KBM-7 (cell line): Measurements from ENCODE around the gene LBP.
"Not testable (repeated sequence)": the region's sequence is repeated elsewhere in the genome, so short reads cannot be mapped to it uniquely, and the experiment has no call there.

Experiments
- DNase-seq: peaks from one replicate; pipeline ENCODE4 v3.0.0-alpha.2; 2015
- in situ Hi-C: fragments of 300-500 bp; cut with MboI; formaldehyde crosslinking; loops from 2 replicates; pipeline ENCODE4 v1.14.3; 2020; ENCODE audit warnings: low sequenced_read_pairs, low pct_unique_long_range_greater_than_20kb, mixed read lengths

Gene LBP

GRCh38 chr20:38316341-38316740 is 29.9 kb upstream of the LBP start:
- DNase-seq, result no peak
- in situ Hi-C loops, result no loop called here

DNA sequence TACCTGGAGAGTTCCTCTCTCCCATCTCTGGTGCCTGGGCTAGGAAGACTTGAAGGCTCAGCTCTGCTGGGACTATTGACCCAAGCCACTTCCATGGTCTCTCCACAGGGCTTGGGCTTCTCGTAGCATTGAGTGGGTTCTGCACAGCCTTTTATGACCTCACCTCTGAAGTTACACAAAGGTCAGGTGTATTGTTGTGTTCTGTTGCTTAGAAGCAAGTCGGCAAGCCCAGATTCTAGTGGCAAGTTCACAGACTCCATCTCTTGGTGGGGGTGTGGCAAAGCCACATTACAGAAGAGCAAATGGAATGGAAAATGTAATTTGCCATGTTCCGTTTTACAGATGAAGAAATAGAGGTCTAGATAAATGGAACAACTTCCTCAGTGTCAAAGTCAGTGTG is 28.9 kb upstream of the LBP start:
- no peak for DNase-seq
- in situ Hi-C loops, result no loop called here

- in situ Hi-C loops, result no loop called here
- no peak for DNase-seq
Observed at GRCh38 chr20:38320221-38320620, 26.1 kb upstream of the LBP start.

- peak; percentile 55 for DNase-seq
- in situ Hi-C loops, result no loop called here
Observed at GRCh38 chr20:38321959-38322598, 24.2 kb upstream of the LBP start.

DNA sequence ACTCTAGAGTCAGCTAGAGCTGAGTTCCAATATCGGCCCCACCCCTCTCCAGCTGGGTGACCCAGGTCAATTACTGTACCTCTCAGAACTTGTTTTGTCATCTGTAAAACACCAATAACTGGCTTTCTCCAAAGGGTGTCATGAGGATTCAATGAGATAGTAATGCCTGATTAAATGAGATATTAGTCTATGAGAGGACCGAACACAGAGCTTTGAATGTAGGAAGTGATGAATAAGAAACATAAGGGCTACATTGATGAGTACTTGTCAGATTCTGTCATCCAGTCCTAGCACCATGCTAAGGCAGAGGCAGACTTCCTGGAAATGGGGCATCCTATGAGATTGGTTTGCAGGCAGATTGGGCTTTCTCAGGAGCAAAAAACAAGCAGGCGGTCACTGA is 22.1 kb upstream of the LBP start:
- DNase-seq, result no peak
- in situ Hi-C loops, result no loop called here

GRCh38 chr20:38325167-38325566 is 21.1 kb upstream of the LBP start:
- in situ Hi-C loops, result no loop called here
- DNase-seq, result no peak

DNA sequence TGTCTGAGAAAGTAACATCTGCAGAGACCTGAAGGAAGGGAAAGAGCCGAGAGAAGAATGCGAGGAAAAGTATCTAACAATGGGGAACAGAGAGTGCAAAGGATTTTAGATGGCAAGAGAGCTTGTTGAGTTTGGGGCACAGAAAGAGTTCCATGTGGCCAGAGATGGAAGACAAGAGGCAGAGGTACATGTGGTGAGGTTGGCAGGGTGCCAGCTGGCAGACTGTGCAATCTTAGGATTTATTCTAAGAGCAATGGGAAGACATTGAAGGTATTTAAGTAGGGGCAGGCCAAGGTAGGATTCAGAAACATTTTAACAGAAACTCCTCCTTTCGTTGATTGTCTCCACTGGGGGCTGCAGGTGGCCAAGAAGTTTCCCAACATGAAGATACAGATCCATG is 20.4 kb upstream of the LBP start:
- DNase-seq, result no peak
- in situ Hi-C loops, result no loop called here

- in situ Hi-C loops, result no loop called here
- DNase-seq, result no peak
Observed at GRCh38 chr20:38326309-38326708, 20.0 kb upstream of the LBP start.

- no peak for DNase-seq
- in situ Hi-C loops, result no loop called here
Observed at GRCh38 chr20:38330638-38331037, 15.6 kb upstream of the LBP start.

- no peak for DNase-seq
- in situ Hi-C loops, result no loop called here
Observed at GRCh38 chr20:38331245-38331644, 15.0 kb upstream of the LBP start.

- in situ Hi-C loops, result no loop called here
Observed at GRCh38 chr20:38331814-38332213, 14.5 kb upstream of the LBP start.

GRCh38 chr20:38334016-38334415 is 12.3 kb upstream of the LBP start:
- in situ Hi-C loops, result no loop called here
- DNase-seq, result no peak

More at GRCh38 chr20:38331814-38332213, 14.5 kb upstream of the LBP start:
- no peak for DNase-seq

DNA sequence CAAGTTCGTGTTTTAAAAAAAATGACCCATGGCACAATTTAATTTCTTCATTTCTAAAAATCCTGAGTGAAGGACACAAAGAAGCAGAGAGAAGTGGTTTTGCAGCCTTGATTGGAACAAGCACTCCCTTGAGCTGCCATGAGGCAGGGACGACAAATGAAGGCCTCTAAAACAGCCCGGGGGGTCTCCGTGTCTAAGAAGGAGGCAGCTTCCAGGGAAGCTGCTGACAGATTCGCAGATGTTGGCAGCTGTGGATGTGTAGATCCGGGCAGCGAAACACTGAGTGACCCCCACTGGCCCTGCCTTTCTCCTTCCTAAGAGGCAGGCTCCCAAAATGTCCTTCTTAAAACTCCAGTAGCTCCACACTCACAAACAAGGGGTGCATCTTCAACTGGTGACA is 9.6 kb upstream of the LBP start:
- DNase-seq, result no peak
- in situ Hi-C loops, result no loop called here

DNA sequence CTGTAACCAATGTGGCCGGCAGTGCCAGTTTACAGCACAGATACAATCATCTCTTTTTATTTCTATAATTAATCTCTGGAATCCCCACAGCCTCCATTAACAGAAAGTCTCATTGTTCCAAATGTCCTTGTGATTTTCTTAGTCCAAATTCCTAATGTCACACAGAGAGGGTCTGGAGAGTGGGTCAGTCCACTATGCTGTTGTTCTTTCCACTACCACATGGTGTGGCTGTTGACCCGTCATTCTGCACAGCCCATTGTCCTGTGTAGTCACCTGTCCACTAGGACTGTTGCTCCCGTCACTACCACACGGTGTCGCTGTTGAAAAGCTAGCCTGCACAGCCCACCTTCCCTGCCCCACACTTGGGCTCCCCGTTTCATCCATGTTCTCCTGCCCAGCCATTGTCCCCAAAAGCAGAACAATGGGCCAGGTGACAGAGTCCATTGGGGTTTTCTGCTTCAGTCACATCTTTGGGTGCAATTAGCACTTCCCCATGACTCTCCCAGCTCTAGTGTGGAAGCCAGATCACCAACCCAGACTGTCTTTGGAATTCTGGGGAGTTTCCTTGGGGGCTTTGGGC is 8.6 kb upstream of the LBP start:
- in situ Hi-C loops, result no loop called here
- DNase-seq, result peak; percentile 60

DNA sequence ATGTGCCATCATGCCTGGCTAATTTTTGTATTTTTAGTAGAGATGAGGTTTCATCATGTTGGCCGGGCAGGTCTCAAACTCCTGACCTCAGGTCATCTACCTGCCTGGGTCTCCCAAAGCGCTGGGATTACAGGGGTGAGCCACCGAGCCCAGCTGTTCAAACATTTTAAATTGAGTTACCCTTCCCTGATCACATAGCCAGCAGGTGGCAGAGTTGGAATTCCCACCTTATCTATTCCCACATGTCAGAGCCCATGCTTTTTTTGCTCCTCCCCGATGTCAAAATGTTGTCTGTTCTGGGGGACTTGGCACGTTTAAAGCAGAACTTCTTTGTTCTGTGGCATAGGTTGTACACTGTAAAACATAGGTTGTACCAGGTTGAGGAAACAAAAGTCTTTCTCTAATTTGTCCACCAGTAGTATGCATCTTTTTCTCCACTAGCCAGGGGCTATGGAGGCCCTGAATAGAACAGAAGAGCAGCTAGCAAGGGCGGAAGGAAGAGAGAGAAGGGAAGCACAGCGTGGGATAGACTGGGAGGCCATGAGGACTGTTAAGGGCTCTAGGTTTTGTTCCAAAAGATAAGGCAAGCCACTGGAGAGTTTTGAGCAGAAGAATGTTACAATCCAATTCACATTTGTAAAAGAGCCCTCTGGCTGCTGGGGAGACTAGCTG is 7.3 kb upstream of the LBP start:
- DNase-seq, result no peak

DNA sequence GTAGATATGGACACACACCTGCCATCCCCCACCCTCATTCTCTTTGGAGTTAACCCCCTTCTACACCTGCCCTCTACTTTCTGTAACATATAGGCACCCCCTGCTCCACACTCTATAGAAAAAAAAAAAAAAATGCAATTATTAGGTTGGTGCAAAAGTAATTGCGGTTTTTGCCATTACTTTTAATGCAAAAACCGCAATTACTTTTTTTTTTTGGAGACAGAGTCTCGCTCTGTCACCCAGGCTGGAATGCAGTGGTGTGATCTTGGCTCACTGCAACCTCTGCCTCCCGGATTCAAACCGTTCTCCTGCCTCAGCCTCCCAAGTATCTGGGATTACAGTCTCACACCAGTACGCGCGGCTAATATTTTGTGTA is 6.8 kb upstream of the LBP start:
- DNase-seq, in situ Hi-C loops: not testable (repeated sequence)

More for the DNA sequence above, 7.3 kb upstream of the LBP start:
- in situ Hi-C loops, result no loop called here

DNA sequence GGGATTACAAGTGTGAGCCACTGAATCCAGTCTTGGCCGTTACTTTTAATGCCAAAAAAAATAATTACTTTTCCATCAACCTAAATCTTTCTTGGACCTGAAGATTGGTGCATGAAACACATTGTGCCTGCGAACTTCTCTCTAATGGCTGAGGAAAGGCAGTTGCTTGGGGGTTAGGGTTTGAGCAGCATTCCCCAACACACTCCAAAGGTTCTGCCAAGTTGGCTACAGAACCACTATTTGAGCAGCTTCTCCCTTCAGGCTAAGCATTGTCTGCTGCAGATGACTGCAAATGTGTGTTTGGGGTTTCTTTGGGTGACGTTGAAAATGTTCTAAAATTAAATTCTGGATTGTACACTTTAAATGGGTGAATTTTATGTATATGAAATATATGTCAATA is 6.3 kb upstream of the LBP start:
- in situ Hi-C loops, result no loop called here
- no peak for DNase-seq

DNA sequence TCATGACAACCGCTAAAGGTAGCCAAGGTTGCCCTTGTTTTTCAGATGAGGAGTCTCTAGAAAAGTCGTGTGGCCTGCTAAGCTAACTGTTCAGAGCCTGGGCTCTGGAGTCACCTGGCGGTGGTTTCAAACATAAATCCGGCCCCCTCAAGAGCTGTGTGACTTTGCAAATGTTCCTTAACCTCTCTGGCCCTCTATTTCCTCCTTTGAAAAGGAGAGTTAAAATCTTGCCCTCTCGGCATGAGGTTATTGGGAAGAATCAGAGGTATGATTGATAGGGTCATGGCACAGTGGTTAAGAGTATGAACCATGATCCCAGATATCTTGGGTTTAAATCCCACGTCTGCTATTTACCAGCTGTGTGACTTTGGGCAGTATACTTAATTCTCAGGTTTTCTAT is 5.6 kb upstream of the LBP start:
- in situ Hi-C loops, result no loop called here
- DNase-seq, result no peak

DNA sequence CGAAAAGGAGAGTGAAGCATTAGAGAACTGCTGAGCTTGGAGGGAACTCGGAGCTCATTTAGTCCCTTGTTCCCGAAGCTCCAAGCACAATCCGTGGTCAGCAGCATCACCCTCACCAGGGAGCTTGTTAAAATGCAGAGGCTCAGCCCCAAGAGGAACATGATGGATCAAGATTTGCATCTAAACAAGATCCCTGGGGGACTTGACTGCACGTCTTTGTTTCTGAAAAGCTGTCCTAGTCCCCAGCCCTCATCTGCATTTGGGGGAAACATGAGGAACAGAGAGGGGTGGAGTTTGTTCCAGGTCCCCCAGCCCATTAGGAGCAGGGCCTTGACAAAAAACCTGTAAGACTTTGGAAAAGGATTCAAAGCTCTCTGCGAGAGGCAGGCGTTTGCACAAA is 4.1 kb upstream of the LBP start:
- in situ Hi-C loops, result no loop called here
- no peak for DNase-seq

- in situ Hi-C loops, result no loop called here
- no peak for DNase-seq
Observed at GRCh38 chr20:38342713-38343310, 3.5 kb upstream of the LBP start.
